GM21515 (cell line): ENCODE data around the gene FAM151A.

Experiments
- ATAC-seq: cut with Tn5 transposase; IDR thresholded peaks from one replicate; pipeline ENCODE4 v1.9.1; 2021; ENCODE audit not compliant: unreplicated experiment

The FAM151A gene

GRCh38 chr1:54581621-54582035, 41.7 kb downstream of the FAM151A start:
- ATAC-seq = no peak

- no peak for ATAC-seq
Measured at GRCh38 chr1:54580856-54581550, 42.3 kb downstream of the FAM151A start.

- ATAC-seq = no peak
Measured at GRCh38 chr1:54579337-54579781, 44.0 kb downstream of the FAM151A start.

GRCh38 chr1:54577612-54578011, 45.7 kb downstream of the FAM151A start:
- no peak for ATAC-seq

GRCh38 chr1:54575605-54576290, 47.6 kb downstream of the FAM151A start:
- no peak for ATAC-seq

GRCh38 chr1:54575161-54575560, 48.2 kb downstream of the FAM151A start:
- ATAC-seq = no peak

GRCh38 chr1:54574158-54574778, 49.1 kb downstream of the FAM151A start:
- no peak for ATAC-seq

- no peak for ATAC-seq
Measured at GRCh38 chr1:54572542-54572850, 50.8 kb downstream of the FAM151A start.

GRCh38 chr1:54571803-54572541, 51.4 kb downstream of the FAM151A start:
- ATAC-seq = no peak

GRCh38 chr1:54571326-54571725, 52.0 kb downstream of the FAM151A start:
- ATAC-seq = no peak

- no peak for ATAC-seq
Measured at GRCh38 chr1:54570161-54570560, 53.2 kb downstream of the FAM151A start.

- ATAC-seq = no peak
Measured at GRCh38 chr1:54569339-54569738, 54.0 kb downstream of the FAM151A start.

- ATAC-seq = no peak
Measured at GRCh38 chr1:54567961-54568360, 55.4 kb downstream of the FAM151A start.

GRCh38 chr1:54566438-54567141, 56.7 kb downstream of the FAM151A start:
- no peak for ATAC-seq

GRCh38 chr1:54565113-54565501, 58.2 kb downstream of the FAM151A start:
- ATAC-seq = no peak

- no peak for ATAC-seq
Measured at GRCh38 chr1:54564312-54565112, 58.8 kb downstream of the FAM151A start.

- ATAC-seq = no peak
Measured at GRCh38 chr1:54559771-54560231, 63.5 kb downstream of the FAM151A start.
